Kidney glomerular epithelial cell (primary cell): ENCODE measurements around the gene ETS1.

Experiments used
- DNase-seq: peaks from one replicate; lab custom pipeline; 2025; lab: John Stamatoyannopoulos, UW

Gene ETS1

DNA sequence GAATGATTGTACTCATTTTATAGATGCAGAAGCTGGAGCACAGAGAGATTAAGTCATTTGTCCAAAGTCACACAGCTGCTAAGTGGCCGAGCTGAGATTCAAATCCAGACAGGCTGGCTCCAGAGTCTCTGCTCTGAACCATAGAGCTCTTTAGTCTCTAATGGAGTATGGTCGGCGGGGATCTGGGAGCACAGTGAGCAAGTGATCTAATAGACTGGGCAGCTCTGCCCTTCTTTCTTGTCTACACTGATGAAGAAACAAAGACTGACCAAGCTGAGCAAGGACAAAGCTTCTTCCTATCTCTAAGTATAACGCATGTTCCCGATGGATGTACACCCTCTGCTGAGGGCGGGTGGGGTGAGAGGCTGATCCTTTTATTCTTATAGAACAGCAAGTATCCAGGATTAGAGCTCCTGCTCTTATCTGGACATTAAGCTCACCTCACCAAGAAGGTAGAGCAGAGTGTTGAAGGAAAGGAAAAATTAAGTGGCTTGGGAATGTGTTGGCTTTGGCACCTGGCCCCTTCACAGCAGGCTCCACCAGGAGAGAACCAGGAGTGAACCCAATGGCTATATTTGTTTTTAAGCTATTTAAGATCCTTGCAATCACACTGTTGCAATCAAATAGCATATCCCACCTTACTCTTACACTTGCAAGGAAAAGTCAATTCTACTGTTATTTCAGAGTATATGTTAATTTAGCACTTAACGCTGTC, 68.7 kb downstream of the ETS1 start:
- no peak for DNase-seq

DNA sequence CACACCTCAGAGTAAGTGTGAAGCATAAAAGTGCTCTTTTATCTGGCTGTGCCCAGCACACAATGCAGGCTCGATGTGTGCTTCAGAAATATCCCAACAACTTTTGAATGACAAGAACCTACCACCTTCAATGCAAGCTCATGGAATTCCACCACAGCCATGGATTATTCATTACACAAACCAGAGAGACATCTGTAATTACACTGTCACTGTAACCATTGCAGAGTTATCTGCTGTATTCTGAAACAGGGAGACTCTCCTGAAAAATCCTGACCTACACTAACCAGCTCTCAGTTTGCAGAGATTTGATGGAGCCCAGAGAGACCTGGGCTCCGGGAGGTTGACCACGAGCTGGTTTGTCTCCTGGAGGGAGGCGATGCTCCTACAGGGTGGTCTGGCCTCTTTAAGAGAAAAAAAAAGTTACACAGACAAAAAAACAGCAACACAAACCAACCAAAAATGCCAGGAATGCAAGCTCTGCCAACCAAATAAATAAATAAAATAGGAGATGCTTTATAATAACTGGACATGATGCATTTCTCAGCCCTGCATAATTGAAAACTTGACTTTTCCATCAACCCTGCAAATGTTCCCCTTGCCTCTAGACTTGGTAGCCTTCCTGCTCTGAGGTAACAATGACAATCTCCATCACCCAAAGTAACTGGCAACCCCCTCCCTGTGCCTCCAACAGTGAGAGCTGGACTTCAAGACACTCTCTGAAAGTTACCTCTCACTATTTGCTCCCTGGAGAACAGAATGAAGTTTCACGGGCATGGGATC, 69.7 kb downstream of the ETS1 start:
- DNase-seq: peak; percentile 66

DNA sequence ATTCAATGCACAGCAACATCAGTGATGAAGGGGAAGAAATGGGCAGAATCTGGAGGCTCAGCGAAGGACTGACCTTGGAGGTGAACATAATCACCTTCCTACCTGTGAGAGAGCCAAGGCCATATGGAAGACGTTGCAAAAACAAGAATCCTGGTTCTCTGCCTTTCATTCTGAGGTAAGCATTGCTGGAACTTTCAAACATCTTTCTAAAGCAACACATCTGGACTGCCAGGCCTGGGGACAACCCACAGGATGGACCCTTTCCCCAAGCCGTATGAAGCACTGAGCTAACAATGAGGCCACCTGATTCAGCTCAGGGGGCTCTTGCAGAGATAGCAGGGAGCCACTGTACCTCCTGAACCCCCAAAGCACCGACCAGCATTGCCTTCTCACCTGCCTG, 70.5 kb downstream of the ETS1 start:
- no peak for DNase-seq

DNA sequence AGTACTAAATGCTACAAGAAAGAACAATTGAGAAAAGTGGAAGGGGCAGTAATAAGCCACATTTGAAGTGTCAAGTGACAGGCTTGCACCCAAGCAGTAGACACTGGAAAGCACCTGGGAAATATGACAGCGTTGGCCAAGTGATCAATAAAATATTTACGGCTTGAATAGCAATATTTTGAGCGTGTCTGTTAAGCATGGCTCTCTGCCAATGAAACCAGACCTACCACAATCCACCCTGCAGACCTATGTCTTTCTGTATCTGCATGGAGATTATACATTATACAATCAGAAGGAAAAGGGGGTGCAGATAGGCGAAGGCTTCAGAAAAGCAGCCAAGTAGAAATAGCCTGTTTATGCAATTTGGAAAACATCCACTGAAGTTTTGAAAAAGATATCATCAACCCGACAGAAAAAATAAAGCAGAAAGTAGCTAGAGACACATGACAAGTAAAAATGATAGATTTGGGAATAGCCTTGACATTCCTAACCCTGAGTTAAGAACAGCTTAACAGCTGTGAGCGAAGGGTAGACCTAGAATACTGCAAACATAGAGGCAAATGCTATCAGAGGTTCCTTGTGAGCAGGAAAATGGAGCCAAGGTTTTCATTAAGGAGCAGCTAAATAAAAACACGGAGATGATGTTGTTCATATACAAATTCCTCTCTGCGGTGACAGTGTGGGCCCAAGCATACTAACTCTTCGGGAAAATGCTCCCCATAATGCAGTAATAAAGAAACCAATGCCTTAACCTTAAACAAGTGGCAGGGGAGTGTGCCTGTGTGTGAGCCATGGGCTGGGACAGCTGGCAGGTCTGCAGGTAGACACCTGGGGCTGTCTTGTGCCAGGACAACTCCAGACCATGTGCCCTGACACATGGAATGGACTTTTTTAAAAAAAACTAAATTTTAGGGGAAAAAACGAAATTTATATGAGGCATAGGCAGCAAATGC, 71.3 kb downstream of the ETS1 start:
- no peak for DNase-seq

DNA sequence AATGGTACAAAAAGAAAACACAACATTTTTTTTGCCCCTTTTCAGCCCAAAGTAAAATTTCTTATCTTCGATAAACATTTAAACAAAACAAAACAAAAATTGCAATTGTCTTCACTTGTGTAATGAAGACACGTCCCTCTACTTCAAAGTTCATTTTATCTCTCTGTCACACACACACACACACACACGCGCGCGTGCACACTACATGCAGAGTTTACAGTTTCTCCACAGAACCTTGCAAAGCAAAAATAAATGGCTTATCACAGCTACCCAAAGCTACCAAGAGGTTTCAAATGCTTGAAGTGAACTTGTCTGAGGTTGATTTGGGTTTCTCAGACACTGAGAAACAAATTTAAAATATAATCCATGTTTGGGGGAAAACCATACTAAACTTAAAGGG, 72.3 kb downstream of the ETS1 start:
- DNase-seq: no peak

DNA sequence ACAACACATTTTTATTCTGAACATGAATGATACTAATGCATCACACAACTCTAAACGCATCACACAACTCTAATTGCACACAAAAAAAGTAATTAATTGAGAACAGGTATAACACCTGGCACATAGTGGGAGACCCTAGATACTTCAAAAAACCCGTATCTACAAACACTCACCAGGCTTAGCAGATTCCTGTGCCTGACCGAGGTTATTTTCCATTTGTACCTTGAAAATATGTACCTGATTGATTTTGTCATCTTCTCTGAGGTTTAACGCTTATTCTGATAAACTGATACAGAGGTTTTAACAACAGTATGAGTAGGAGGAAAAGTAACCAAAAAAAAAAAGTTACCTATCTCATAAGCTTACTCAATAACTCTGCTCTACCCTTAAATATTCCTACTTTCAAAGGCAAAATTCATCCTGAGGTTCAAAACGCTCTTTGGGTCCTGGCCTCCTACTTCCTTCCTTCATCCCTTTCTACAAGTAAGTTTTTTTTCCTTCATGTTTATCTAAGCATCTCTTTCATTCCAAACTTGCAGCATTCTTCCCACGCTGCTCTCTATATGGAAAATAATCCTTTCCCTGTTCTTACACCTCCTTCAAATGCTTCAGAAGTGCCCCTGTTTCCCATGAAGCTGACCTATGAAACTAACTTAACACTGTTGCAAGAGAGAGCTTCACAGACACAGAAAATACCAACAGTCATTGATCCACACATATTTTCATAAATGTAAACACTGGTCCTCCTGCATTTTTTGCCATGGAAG, 73.3 kb downstream of the ETS1 start:
- DNase-seq: no peak

DNA sequence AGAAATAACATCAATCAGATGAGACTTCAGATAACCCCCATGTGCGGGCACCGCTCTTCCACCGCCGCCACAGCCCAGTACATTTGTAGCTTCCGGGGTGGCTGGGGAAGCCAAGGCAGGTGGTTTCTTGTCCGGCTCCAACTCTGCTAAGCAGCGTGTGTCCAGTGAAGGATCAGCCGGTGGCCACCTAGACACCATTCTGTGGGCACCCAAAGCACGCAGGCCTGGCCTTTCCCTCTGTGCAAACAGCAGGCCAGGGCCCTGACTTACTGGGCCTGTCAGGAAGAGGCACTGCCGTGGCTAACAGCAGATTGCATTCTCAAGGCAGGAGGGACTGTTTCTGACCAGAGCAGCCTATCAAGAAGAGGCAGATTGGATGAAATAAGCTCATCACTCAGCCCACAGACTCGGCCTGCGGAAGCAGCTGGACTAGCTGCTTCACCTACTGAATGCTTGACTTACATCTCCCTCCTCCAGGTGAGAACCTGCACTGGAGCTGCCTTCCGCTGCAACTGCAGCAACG, 74.8 kb downstream of the ETS1 start:
- no peak for DNase-seq

DNA sequence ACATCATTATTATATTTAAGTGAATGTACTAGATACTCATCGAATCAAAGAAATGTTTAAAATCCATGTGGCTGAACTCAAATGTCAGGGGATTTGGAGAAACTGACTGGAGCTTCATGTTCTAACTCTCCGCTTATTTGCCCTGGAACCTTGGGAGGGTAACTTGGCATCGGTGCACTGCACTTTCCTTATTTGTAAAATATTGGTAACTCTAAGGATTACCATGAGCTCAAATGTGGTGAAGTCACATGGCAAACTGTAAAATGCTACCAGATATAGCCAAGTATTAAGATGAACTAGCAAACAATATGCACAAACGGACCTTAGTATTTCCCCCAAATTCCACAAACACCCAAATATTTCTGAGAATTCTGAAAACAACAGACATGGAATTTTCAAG, 75.6 kb downstream of the ETS1 start:
- no peak for DNase-seq

DNA sequence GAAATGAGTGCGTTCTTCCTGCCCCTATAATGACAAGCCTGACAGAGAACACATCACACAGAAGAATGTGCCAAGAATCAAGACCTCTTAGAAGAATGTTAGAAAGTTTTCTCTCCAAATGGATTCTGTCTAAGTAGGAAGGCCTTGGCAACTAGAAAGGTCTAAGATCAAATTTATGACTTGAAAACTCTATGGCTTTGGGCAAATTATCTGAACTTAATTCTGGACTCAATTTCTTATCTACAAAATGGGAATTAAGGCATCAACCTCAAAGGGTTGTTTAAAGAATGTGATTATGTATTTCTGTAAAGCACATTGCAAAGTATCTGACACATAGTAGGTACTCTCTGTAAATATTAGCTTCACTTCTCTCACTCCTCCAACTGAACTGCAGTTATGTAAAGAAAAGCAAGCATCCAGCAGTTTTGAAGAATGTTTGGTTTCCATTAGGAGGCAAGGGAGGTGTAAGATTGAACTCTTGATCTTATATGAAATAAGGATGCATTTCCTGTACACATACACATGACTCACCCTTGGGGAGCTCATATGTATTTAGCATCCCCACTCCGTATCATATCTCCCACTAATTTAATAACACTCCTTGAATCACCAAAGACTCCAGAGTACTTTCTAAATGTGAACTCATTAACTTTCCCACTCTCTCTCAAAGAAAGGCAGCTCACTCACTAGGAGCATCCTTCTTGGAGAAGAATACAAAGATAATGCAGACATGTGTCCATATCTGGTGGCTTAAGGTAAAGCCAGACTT, 77.6 kb downstream of the ETS1 start:
- DNase-seq: no peak

DNA sequence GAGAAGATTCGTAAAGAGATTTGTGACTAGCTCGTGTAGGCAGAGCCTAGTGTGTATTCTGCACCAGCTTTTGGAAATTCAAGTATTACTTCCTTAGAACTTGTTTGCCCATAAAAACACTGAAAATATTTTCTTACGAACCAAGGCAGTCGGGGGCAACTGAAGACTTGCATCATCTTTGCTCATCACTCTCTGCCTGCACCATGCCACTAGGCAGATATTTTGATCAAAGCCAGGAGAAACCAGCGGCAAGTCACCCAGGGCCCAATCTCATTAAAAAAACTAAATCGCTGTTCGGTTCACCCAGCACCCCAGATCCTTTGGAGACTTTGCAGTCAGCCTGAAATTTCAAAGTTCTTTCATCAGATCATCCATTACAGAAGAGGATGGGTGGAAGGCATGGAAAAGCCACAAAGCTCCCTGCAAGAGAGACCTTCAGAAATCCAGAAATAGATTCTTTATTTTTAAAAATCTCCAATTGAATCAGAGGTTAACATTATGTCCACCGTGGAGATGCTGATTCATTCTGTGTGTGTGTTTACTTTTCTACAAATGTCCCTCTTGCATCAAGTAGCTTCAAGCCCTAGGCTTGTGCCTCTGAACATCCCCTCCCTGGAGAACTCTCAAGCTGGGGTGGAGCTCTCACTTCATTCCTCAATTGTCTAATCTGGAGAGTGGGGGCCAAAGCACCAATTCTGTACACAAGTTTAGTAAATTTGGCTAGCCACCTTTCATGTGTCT, 78.4 kb downstream of the ETS1 start:
- no peak for DNase-seq

DNA sequence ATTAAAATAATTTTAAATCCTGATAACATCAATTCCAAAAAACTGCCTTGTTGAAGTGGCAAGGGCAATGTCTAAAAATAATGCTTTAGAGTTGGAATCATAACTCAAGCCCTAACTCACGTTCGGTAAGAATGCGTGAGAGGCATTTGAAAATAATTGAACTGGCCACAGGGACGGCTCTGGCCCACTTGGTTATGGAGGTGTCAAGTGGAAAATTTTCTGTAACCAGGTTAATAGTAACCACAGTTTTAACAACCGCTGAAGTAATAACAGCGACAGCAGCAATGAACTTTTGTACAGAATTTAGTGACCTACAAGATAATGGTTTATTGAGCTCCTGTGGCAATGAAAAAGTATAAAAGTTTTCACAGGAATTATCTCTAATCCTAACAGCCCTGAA, 79.4 kb downstream of the ETS1 start:
- no peak for DNase-seq

DNA sequence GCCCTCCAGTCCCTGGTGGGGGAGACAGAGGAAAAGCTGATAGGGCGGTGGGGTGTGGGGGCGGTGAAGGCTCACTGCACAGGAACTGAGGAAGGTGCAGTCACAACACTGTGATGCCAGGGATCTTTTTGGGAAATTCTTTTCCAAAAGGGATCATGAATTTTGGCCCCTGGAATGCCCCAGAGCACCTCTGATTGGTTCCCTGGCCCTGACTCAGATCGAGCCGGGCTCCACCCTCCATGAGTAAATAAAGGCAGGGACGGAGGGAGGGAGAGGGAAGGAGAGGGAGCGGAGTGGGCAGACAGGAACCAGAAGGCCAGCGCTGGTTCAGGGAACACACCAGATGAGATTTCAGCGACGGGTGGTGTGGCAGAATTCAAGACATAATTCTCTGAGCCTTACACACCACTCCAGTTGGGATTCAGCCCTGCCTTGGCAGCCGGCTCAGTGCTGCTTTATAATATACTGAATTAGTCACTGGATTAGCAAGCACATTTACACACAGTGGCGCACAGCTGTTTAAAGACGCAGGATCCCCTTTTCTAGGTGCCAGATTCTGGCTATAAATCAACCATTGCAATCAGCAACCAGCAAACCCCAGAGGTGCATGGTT, 80.3 kb downstream of the ETS1 start:
- peak; percentile 96 for DNase-seq

DNA sequence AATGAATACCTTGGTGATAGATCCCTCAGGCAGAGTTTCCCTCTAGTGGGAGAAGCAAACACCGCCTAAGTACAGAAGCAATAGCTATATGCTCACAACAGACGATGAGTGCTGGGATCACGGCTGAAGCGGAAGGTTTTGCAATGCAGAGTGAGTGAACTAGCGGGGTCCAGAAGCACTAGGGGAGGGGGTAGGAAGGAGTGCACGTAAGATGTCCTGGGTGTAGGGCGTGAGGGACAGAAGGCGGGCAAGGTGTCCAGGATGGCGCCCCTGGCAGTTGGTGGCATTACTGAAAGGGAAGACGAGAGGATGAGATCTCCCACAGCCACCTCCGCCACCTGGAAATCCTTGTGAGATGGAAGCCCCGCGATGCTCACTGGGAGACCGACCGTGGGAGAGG, 81.0 kb downstream of the ETS1 start:
- DNase-seq: no peak

DNA sequence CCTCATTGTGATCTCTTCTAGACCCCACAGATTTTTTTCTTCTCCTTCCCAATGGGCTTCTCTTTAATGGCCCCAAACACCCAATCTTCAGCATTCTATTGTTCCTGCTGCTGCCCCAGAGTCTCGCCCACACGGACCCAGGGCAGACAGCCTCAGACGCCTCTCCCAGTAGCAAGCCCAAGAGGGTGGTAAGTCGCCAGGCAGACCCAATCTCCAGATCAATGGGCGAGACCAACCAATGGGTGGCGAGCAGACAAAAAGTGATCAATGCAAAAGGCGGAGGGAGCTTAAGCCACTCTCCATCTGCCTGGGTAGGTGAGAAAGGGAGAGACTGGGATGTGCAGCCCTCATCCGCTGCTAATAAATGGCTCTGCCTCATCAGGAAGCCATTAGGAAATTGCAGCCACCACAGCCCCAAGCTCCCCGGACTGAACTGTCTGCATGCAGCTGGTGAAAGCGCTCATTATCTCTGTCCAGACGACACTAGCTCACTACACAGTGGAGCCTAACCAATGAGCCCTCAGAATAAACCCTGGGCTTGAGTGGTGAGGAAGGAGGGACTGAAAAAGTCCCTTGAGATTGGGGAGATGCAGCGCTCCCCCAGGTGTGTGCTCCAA, 81.8 kb downstream of the ETS1 start:
- DNase-seq: no peak

DNA sequence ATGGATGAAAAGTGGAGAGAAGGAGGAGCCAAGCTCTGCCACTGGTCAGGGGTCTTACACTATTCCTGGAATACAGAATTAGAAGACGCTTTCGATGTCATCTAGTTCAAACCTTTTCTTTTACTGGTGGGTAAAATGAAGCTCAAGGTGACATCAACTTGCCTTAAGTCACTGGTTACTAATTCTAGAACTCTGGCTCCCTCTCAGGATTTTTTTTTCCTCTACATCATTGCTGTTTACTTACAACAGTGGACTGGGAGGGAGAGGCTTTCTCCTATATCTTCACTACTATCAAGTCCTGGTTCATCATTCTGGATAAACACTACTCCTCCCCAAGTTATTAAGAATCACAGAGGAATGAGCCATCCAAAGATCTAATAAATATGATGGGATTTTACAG, 82.9 kb downstream of the ETS1 start:
- DNase-seq: no peak

DNA sequence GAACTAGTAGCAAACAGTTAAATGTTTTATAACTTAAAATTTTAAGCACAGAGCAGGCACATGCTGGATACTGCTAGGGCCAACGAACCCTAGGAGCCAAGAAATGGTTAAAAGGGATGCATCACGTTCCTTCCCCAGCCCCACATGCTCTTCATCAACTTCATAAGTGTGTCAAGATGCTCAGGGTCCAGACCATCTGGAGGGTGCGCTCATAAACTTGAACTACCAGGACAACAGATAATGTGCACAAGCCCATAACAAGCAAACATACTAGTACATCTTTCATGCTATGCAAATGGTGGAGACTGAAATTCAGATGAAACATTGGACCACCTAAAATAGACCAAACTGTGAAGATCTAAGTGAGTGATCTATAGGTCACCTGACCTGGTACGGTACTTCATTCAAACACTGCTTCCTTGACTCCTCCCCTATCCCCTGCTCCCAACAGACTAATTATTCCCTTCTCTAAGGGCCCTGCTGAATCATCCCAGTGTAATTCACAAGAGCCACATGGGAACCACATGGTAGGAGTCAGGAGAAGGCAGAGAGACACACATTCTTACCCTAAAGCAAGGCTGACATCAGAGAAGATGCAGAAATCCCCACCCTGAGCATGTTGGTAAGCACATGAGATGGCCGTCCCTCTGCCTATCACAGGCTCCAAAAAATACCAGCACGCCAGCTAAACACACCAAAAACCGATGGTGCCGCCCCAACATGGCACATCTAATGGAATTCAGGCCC, 83.9 kb downstream of the ETS1 start:
- peak; percentile 39 for DNase-seq

DNA sequence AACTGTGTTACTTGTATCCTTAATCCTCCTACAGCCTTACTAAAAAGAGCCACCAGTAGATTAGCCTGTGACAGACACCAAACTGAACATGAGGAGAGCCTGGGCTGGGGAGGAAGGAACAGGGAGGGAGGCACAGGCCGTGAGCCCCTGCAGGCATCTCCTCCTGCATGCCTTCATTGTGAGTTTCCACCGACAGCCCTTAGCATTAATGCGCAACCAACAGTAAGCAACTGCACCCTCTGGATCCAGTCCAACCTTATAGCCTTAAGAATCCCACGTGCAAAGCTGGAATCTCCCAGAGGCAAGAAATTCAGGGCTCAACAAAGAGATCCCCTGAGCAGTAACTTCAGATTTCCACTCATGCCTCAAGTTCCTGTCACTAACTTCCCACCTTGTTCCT, 84.6 kb downstream of the ETS1 start:
- DNase-seq: no peak
